Mesodermal cell (in vitro differentiated cells): ENCODE results near the gene RMRP.
A peak's percentile ranks its signal among the peaks of the same experiment; 100 is the strongest.

Experiments used
- H3K27ac ChIP-seq: 2 replicates; pipeline ENCODE4 v1.7.0; 2013; ENCODE audit warnings: mild to moderate bottlenecking, low read depth, low read length, moderate library complexity; ENCODE audit not compliant: severe bottlenecking
- H3K36me3 ChIP-seq: 2 replicates; pipeline ENCODE4 v1.7.1; 2013; ENCODE audit warnings: mild to moderate bottlenecking, low read length, moderate library complexity; ENCODE audit not compliant: control insufficient read depth, insufficient read depth
- H3K4me1 ChIP-seq: one replicate; pipeline ENCODE4 v1.7.1; 2013; ENCODE audit warnings: mild to moderate bottlenecking, low read length; ENCODE audit not compliant: insufficient read depth, control insufficient read depth, poor library complexity, severe bottlenecking
- H3K4me3 ChIP-seq: 2 replicates; pipeline ENCODE4 v1.7.0; 2013; ENCODE audit warnings: low read length, control low read depth, mild to moderate bottlenecking; ENCODE audit not compliant: insufficient read depth, poor library complexity, severe bottlenecking; ENCODE audit errors: extremely low read depth
- H3K9me3 ChIP-seq: 2 replicates; pipeline ENCODE4 v1.7.1; 2013; ENCODE audit warnings: mild to moderate bottlenecking, low read length, moderate library complexity; ENCODE audit not compliant: control insufficient read depth
- WGBS, 2 experiments: methylation state at CpG; one replicate each; pipeline ENCODE4 v1.1.5; 2013; ENCODE audit warnings: missing lambda C conversion rate in 2 of 2; ENCODE audit not compliant: insufficient coverage in 2 of 2; 5-methylcytosine and 5-hydroxymethylcytosine counted together

Gene RMRP

GRCh38 chr9:35679766-35680330, 22.0 kb upstream of the RMRP start:
- Histone ChIP-seq H3K36me3 (peaks cover 35% of the 10 kb centered on the region), H3K9me3 (no peaks in the 10 kb centered on the region), H3K27ac (no peak overlapping the region), H3K4me1 (peaks cover 20% of the 10 kb centered on the region), H3K4me3 (no peak overlapping the region)
- 87 to 89% methylated on average over 6 to 7 of the region's 8 CpGs for WGBS, 2 experiments

- WGBS, 2 experiments, result 86 to 100% methylated on average over 1 to 3 of the region's 5 CpGs
- peaks cover 27% of the 10 kb centered on the region for H3K36me3 ChIP-seq
- H3K27ac ChIP-seq, result no peak overlapping the region
- no peaks in the 10 kb centered on the region for H3K9me3 ChIP-seq
- no peak overlapping the region for H3K4me3 ChIP-seq
- H3K4me1 ChIP-seq, result peaks cover 16% of the 10 kb centered on the region
Observed at GRCh38 chr9:35679091-35679490, 21.3 kb upstream of the RMRP start.

GRCh38 chr9:35675732-35676392, 18.0 kb upstream of the RMRP start:
- H3K4me3 ChIP-seq, result peak overlapping the region; percentile 34
- WGBS, 2 experiments, result 15 to 17% methylated on average over 32 to 51 of the region's 51 CpGs

GRCh38 chr9:35675204-35675603, 17.4 kb upstream of the RMRP start:
- H3K36me3 ChIP-seq, result no peaks in the 10 kb centered on the region
- H3K9me3 ChIP-seq, result no peaks in the 10 kb centered on the region
- H3K4me3 ChIP-seq, result peak overlapping the region; percentile 34
- 62 to 65% methylated on average over 13 of the region's 13 CpGs for WGBS, 2 experiments
- peaks cover 5% of the 10 kb centered on the region for H3K4me1 ChIP-seq
- no peak overlapping the region for H3K27ac ChIP-seq

More at GRCh38 chr9:35675732-35676392, 18.0 kb upstream of the RMRP start:
- peaks cover 6% of the 10 kb centered on the region for H3K4me1 ChIP-seq
- H3K36me3 ChIP-seq, result no peaks in the 10 kb centered on the region
- H3K9me3 ChIP-seq, result no peaks in the 10 kb centered on the region
- no peak overlapping the region for H3K27ac ChIP-seq

- H3K36me3 ChIP-seq, result no peaks in the 10 kb centered on the region
- WGBS, 2 experiments, result 92 to 100% methylated on average over 2 to 3 of the region's 3 CpGs
- H3K4me1 ChIP-seq, result peaks cover 8% of the 10 kb centered on the region
- H3K9me3 ChIP-seq, result no peaks in the 10 kb centered on the region
- H3K4me3 ChIP-seq, result no peak overlapping the region
- H3K27ac ChIP-seq, result no peak overlapping the region
Observed at GRCh38 chr9:35674025-35674361, 16.2 kb upstream of the RMRP start.

- Histone ChIP-seq H3K9me3 (no peaks in the 10 kb centered on the region), H3K4me3 (no peak within 1 kb of the TSS), H3K36me3 (no peaks in the 10 kb centered on the region), H3K27ac (no peak within 1 kb of the TSS), H3K4me1 (peaks cover 8% of the 10 kb centered on the region)
- 82 to 84% methylated on average over 7 to 9 of the region's 10 CpGs for WGBS, 2 experiments
Observed at GRCh38 chr9:35673132-35674024, 15.6 kb upstream of the RMRP start, which contains the start of gene CA9. Gene CA9, plus strand, starts transcription at chr9:35673928. Its CDS starts 32 bp downstream, at chr9:35673960.

GRCh38 chr9:35669331-35670145, 11.7 kb upstream of the RMRP start:
- H3K27ac ChIP-seq, result no peak overlapping the region
- H3K4me3 ChIP-seq, result no peak overlapping the region
- WGBS, 2 experiments, result 80 to 94% methylated on average over 1 to 3 of the region's 6 CpGs
- no peaks in the 10 kb centered on the region for H3K9me3 ChIP-seq
- H3K4me1 ChIP-seq, result peaks cover 7% of the 10 kb centered on the region
- H3K36me3 ChIP-seq, result no peaks in the 10 kb centered on the region

- 86 to 100% methylated on average over 1 to 2 of the region's 3 CpGs for WGBS, 2 experiments
- no peak overlapping the region for H3K27ac ChIP-seq
- peaks cover 15% of the 10 kb centered on the region for H3K4me1 ChIP-seq
- H3K36me3 ChIP-seq, result no peaks in the 10 kb centered on the region
- no peak overlapping the region for H3K4me3 ChIP-seq
- no peaks in the 10 kb centered on the region for H3K9me3 ChIP-seq
Observed at GRCh38 chr9:35667939-35668338, 10.1 kb upstream of the RMRP start.

GRCh38 chr9:35666549-35666948, 8.7 kb upstream of the RMRP start:
- 73 to 94% methylated on average over 2 of the region's 5 CpGs for WGBS, 2 experiments
- H3K4me1 ChIP-seq, result peaks cover 21% of the 10 kb centered on the region
- H3K27ac ChIP-seq, result no peak overlapping the region
- no peaks in the 10 kb centered on the region for H3K9me3 ChIP-seq
- H3K36me3 ChIP-seq, result peaks cover 10% of the 10 kb centered on the region
- no peak overlapping the region for H3K4me3 ChIP-seq

GRCh38 chr9:35666045-35666444, 8.2 kb upstream of the RMRP start:
- 100% methylated on average over 1 of the region's 1 CpG; no CpG with 5 or more reads in 1 of the 2 experiments for WGBS, 2 experiments
- H3K9me3 ChIP-seq, result no peaks in the 10 kb centered on the region
- no peak overlapping the region for H3K4me3 ChIP-seq
- H3K27ac ChIP-seq, result no peak overlapping the region
- peaks cover 11% of the 10 kb centered on the region for H3K36me3 ChIP-seq
- peaks cover 22% of the 10 kb centered on the region for H3K4me1 ChIP-seq
